ENCODE measurements around the gene KBTBD13. TPM values are rescaled to one million over a fixed set of nuclear protein-coding genes. Genes with fewer than 3 reads are reported as not detected.
A peak's percentile ranks its signal among the peaks of the same experiment; 100 is the strongest.
"Not testable (repeated sequence)": the region's sequence is repeated elsewhere in the genome, so short reads cannot be mapped to it uniquely, and the experiment has no call there.

Gene KBTBD13
- total and polyA plus RNA-seq, 4 experiments from 2014 or later: not detected

DNA sequence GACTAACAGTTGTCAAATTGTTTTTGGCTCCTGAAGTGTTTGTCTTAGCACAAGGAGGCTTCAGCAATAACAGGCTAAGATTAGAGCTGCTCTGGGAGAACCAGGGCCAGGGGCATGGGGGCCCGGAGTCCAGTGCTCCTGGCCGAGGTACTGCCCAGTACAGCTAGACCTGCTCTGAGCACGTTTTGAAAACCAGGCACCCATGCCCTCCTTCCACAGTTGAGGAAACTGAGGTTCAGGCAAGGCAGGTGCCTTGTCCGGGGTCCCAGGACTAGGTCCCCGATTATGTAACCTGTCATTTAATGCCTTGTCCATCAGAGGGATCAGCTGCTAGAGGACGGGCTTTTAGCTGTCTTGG is 19.2 kb downstream of the KBTBD13 start:
- CTCF ChIA-PET (ENCODE audit: partially characterized antibody): interaction anchor here (0.6 kb wide), 1 partner anchor 188 kb away, joined by 3 read pairs; no protein-coding TSS in a partner anchor

GRCh38 chr15:65096481-65097385 is 20.2 kb downstream of the KBTBD13 start:
- H3K36me3 Mint-ChIP-seq: peaks cover 34 to 50% of the 10 kb centered on the region in 2 donors
- Histone ChIP-seq H3K27ac (ENCODE audit: low read depth, low read length) (no peak overlapping the region), H3K4me3 (ENCODE audit: low read length in 2 of 2) (no peak overlapping the region), H3K27me3 (ENCODE audit: insufficient read depth, low read length) (no peaks in the 10 kb centered on the region), H3K9me3 (ENCODE audit: control insufficient read depth in 1 of 2, low read length in 2 of 2) (no peaks in the 10 kb centered on the region), H3K4me1 (ENCODE audit: insufficient read depth, low read length) (no peaks in the 10 kb centered on the region), H3K36me3 (ENCODE audit: insufficient read depth, low read length) (peaks cover 20% of the 10 kb centered on the region)
- no peaks in the 10 kb centered on the region for H3K27me3 Mint-ChIP-seq
- peak overlapping the region in 1 of 8 donors; percentile 31 for H3K4me3 Mint-ChIP-seq
- H3K9me3 Mint-ChIP-seq: no peaks in the 10 kb centered on the region
- intact Hi-C loops (cut with micrococcal nuclease): no loop called here
- ChIA-PET POLR2A (ENCODE audit: partially characterized antibody) (no interaction called here), CTCF (ENCODE audit: partially characterized antibody) (no interaction called here)
- H3K27ac Mint-ChIP-seq: peak overlapping the region in 2 of 7 donors; percentile 29 to 31
- no peak for DNase-seq
- H3K4me1 Mint-ChIP-seq: peaks cover 0 to 5% (median 4%) of the 10 kb centered on the region in 4 donors

More for the DNA sequence above, 19.2 kb downstream of the KBTBD13 start:
- Mint-ChIP-seq H3K27ac (no peak overlapping the region), H3K4me3 (no peak overlapping the region), H3K36me3 (peaks cover 24 to 41% of the 10 kb centered on the region in 2 donors), H3K27me3 (no peaks in the 10 kb centered on the region), H3K4me1 (no peaks in the 10 kb centered on the region), H3K9me3 (no peaks in the 10 kb centered on the region)
- Histone ChIP-seq H3K27me3 (ENCODE audit: insufficient read depth, low read length) (no peaks in the 10 kb centered on the region), H3K4me3 (ENCODE audit: low read length in 2 of 2) (no peak overlapping the region), H3K36me3 (ENCODE audit: insufficient read depth, low read length) (peaks cover 16% of the 10 kb centered on the region), H3K9me3 (ENCODE audit: control insufficient read depth in 1 of 2, low read length in 2 of 2) (no peaks in the 10 kb centered on the region), H3K4me1 (ENCODE audit: insufficient read depth, low read length) (no peaks in the 10 kb centered on the region), H3K27ac (ENCODE audit: low read depth, low read length) (no peak overlapping the region)
- intact Hi-C loops (cut with micrococcal nuclease): no loop called here
- DNase-seq: no peak
- POLR2A ChIA-PET (ENCODE audit: partially characterized antibody): no interaction called here

- H3K27me3 Mint-ChIP-seq: no peaks in the 10 kb centered on the region
- Histone ChIP-seq H3K36me3 (ENCODE audit: insufficient read depth, low read length) (peaks cover 20% of the 10 kb centered on the region), H3K27ac (ENCODE audit: low read depth, low read length) (no peak overlapping the region), H3K27me3 (ENCODE audit: insufficient read depth, low read length) (no peaks in the 10 kb centered on the region), H3K9me3 (ENCODE audit: control insufficient read depth in 1 of 2, low read length in 2 of 2) (no peaks in the 10 kb centered on the region), H3K4me3 (ENCODE audit: low read length in 2 of 2) (no peak overlapping the region), H3K4me1 (ENCODE audit: insufficient read depth, low read length) (no peaks in the 10 kb centered on the region)
- ChIA-PET CTCF (ENCODE audit: partially characterized antibody) (no interaction called here), POLR2A (ENCODE audit: partially characterized antibody) (no interaction called here)
- H3K27ac Mint-ChIP-seq: peak overlapping the region in 3 of 7 donors; percentile 39 to 65 (median 55)
- no peak for DNase-seq
- intact Hi-C loops (cut with micrococcal nuclease): no loop called here
- H3K36me3 Mint-ChIP-seq: peaks cover 34 to 50% of the 10 kb centered on the region in 2 donors
- no peak overlapping the region for H3K4me3 Mint-ChIP-seq
- H3K9me3 Mint-ChIP-seq: no peaks in the 10 kb centered on the region
- H3K4me1 Mint-ChIP-seq: peaks cover 0 to 5% (median 4%) of the 10 kb centered on the region in 4 donors
These were observed 21.2 kb downstream of the KBTBD13 start for GRCh38 chr15:65097651-65098263.

DNA sequence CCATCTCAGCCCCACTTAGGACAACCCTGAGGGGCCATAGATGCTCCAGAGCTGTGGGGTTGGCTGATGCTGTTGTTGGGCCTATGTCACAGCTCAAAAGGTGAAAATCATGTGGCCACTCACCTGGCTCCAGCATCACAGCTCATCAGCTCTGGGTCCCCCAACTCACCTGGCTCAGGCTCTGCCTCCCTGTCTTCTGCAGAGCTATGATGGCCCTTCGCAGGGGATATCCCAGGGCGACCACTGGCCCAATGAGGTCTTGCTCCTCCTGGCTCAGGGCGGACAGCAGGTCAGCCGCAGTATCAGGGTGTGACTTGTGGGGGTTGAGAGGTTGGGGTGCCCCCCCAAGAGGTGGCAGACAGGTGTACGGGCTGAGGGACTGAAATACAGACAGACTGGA is 22.8 kb downstream of the KBTBD13 start:
- CTCF ChIA-PET (ENCODE audit: partially characterized antibody): interaction anchor here (0.8 kb wide), 1 partner anchor 37 kb away, joined by 3 read pairs; no protein-coding TSS in a partner anchor
- no peaks in the 10 kb centered on the region for H3K9me3 Mint-ChIP-seq
- no peak overlapping the region for H3K4me3 ChIP-seq (ENCODE audit: low read length in 2 of 2)
- peaks cover 34 to 52% of the 10 kb centered on the region in 2 donors for H3K36me3 Mint-ChIP-seq
- H3K27me3 Mint-ChIP-seq: no peaks in the 10 kb centered on the region
- H3K4me3 Mint-ChIP-seq: no peak overlapping the region
- H3K4me1 Mint-ChIP-seq: peaks cover 0 to 5% (median 4%) of the 10 kb centered on the region in 4 donors
- no peaks in the 10 kb centered on the region for H3K9me3 ChIP-seq (ENCODE audit: control insufficient read depth in 1 of 2, low read length in 2 of 2)
- intact Hi-C loops (cut with micrococcal nuclease): no loop called here
- POLR2A ChIA-PET (ENCODE audit: partially characterized antibody): no interaction called here
- DNase-seq: no peak
- no peak overlapping the region for H3K27ac Mint-ChIP-seq
- H3K4me1 ChIP-seq (ENCODE audit: insufficient read depth, low read length): no peaks in the 10 kb centered on the region
- no peaks in the 10 kb centered on the region for H3K27me3 ChIP-seq (ENCODE audit: insufficient read depth, low read length)
- H3K36me3 ChIP-seq (ENCODE audit: insufficient read depth, low read length): peaks cover 20% of the 10 kb centered on the region
- H3K27ac ChIP-seq (ENCODE audit: low read depth, low read length): no peak overlapping the region

- peaks cover 34 to 52% of the 10 kb centered on the region in 2 donors for H3K36me3 Mint-ChIP-seq
- H3K36me3 ChIP-seq (ENCODE audit: insufficient read depth, low read length): peaks cover 20% of the 10 kb centered on the region
- H3K27me3 ChIP-seq (ENCODE audit: insufficient read depth, low read length); H3K9me3 Mint-ChIP-seq; H3K27ac Mint-ChIP-seq; H3K27ac ChIP-seq (ENCODE audit: low read depth, low read length); H3K4me3 ChIP-seq (ENCODE audit: low read length in 2 of 2); POLR2A ChIA-PET (ENCODE audit: partially characterized antibody); H3K4me1 Mint-ChIP-seq; H3K27me3 Mint-ChIP-seq; intact Hi-C loops (cut with micrococcal nuclease); H3K4me1 ChIP-seq (ENCODE audit: insufficient read depth, low read length); DNase-seq; H3K9me3 ChIP-seq (ENCODE audit: control insufficient read depth in 1 of 2, low read length in 2 of 2); H3K4me3 Mint-ChIP-seq: not testable (repeated sequence)
- CTCF ChIA-PET (ENCODE audit: partially characterized antibody): interaction anchor here (0.8 kb wide), 1 partner anchor 37 kb away, joined by 3 read pairs; no protein-coding TSS in a partner anchor
These were observed 23.3 kb downstream of the KBTBD13 start for GRCh38 chr15:65099801-65100200.

DNA sequence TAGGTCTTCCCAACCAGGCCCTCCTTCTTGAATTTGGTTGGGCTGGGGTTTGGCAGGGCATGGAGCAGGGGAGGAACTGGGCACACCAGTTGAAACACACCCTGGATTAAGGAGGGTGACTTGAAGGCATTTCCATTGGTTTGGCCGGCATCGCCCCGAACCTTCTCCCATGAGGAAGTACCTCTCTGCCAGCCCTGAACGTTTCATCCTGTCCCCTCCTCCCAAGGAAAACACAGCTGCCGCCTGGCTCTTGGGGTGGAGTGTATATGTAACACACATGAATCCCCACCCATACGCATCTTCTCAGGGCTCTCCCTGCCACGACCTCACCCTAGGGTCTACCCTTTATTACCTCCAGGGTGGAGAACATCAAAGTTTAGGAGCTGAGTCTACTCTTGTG is 23.9 kb downstream of the KBTBD13 start:
- Histone ChIP-seq H3K27me3 (ENCODE audit: insufficient read depth, low read length) (no peaks in the 10 kb centered on the region), H3K9me3 (ENCODE audit: control insufficient read depth in 1 of 2, low read length in 2 of 2) (no peaks in the 10 kb centered on the region), H3K27ac (ENCODE audit: low read depth, low read length) (no peak overlapping the region), H3K4me1 (ENCODE audit: insufficient read depth, low read length) (no peaks in the 10 kb centered on the region), H3K4me3 (ENCODE audit: low read length in 2 of 2) (no peak overlapping the region), H3K36me3 (ENCODE audit: insufficient read depth, low read length) (peaks cover 20% of the 10 kb centered on the region)
- peaks cover 37 to 55% of the 10 kb centered on the region in 2 donors for H3K36me3 Mint-ChIP-seq
- ChIA-PET POLR2A (ENCODE audit: partially characterized antibody) (no interaction called here), CTCF (ENCODE audit: partially characterized antibody) (interaction anchor here (1.1 kb wide), 1 partner anchor 86 kb away, joined by 3 read pairs; no protein-coding TSS in a partner anchor)
- peak overlapping the region in 1 of 7 donors; percentile 47 for H3K27ac Mint-ChIP-seq
- intact Hi-C loops (cut with micrococcal nuclease): no loop called here
- H3K9me3 Mint-ChIP-seq: no peaks in the 10 kb centered on the region
- no peak for DNase-seq
- no peaks in the 10 kb centered on the region for H3K27me3 Mint-ChIP-seq
- H3K4me1 Mint-ChIP-seq: peaks cover 0 to 5% (median 4%) of the 10 kb centered on the region in 4 donors
- H3K4me3 Mint-ChIP-seq: no peak overlapping the region

GRCh38 chr15:65101411-65101890 is 24.9 kb downstream of the KBTBD13 start:
- peak in 3 of 5 donors; percentile 21 to 30 (median 28) for DNase-seq
- H3K27me3 ChIP-seq (ENCODE audit: insufficient read depth, low read length): no peaks in the 10 kb centered on the region
- intact Hi-C loops (cut with micrococcal nuclease): no loop called here
- H3K27ac Mint-ChIP-seq: no peak overlapping the region
- H3K27ac ChIP-seq (ENCODE audit: low read depth, low read length): no peak overlapping the region
- no peaks in the 10 kb centered on the region for H3K9me3 ChIP-seq (ENCODE audit: control insufficient read depth in 1 of 2, low read length in 2 of 2)
- POLR2A ChIA-PET (ENCODE audit: partially characterized antibody): no interaction called here
- H3K9me3 Mint-ChIP-seq: no peaks in the 10 kb centered on the region
- CTCF ChIA-PET (ENCODE audit: partially characterized antibody): interaction anchor here (1.0 to 1.1 kb wide), 3 partner anchors 32 to 85 kb away, joined by 3 read pairs; no protein-coding TSS in a partner anchor
- peaks cover 28% of the 10 kb centered on the region for H3K36me3 ChIP-seq (ENCODE audit: insufficient read depth, low read length)
- no peak overlapping the region for H3K4me3 Mint-ChIP-seq
- H3K27me3 Mint-ChIP-seq: no peaks in the 10 kb centered on the region
- H3K4me3 ChIP-seq (ENCODE audit: low read length in 2 of 2): no peak overlapping the region
- no peaks in the 10 kb centered on the region for H3K4me1 ChIP-seq (ENCODE audit: insufficient read depth, low read length)
- H3K36me3 Mint-ChIP-seq: peaks cover 44 to 63% of the 10 kb centered on the region in 2 donors
- peaks cover 0 to 5% (median 4%) of the 10 kb centered on the region in 4 donors for H3K4me1 Mint-ChIP-seq
